GM19438 (cell line): Measurements from ENCODE around the gene CCDC92.
"Not testable (repeated sequence)": the region's sequence is repeated elsewhere in the genome, so short reads cannot be mapped to it uniquely, and the experiment has no call there.

Experiments
- ATAC-seq: cut with Tn5 transposase; IDR thresholded peaks from one replicate; pipeline ENCODE4 v1.9.1; 2021; ENCODE audit warnings: low read depth; ENCODE audit not compliant: unreplicated experiment

The CCDC92 gene

DNA sequence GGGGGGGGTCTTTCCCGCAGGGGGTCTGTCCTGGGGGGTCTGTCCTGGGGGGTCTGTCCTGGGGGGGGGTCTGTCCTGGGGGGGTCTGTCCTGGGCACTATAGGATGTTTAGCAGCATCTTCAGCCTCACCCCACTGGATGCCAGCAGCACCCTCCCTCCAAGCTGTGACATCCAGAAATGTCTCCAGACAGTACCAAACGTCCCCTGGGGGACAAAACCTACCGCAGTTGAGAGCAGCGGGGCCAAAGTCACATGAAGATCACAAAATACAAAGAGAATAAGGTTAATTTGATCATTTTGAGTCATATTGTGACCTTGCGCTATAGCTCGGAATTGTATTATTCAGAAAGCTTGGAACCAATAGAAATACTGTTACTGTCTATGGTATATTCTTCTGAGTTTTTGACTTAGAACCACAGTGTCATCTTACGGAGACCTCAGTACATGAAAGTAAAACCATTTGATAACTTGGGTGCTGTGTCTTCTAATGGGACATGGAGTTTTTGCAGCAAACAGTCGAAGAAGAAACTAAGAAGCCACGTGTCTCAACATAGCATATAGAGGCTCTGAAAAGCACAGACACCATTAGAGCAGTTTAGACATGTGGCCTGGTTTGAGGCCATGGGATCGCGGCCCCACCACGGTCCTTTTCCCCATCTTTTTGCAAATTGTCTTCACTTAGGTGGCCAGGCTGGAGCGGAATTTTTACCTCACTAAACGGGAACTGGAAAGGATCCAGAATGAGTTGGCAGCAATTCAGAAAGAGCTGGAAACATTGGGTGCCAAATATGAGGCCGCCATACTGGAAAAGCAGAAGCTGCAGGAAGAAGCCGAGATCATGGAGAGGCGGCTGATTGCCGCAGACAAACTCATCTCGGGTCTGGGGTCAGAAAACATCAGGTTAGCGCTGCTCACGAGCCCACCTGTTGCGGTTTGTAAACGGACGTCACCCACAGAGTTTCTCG lies 59.9 kb downstream of the CCDC92 start:
- no peak for ATAC-seq

DNA sequence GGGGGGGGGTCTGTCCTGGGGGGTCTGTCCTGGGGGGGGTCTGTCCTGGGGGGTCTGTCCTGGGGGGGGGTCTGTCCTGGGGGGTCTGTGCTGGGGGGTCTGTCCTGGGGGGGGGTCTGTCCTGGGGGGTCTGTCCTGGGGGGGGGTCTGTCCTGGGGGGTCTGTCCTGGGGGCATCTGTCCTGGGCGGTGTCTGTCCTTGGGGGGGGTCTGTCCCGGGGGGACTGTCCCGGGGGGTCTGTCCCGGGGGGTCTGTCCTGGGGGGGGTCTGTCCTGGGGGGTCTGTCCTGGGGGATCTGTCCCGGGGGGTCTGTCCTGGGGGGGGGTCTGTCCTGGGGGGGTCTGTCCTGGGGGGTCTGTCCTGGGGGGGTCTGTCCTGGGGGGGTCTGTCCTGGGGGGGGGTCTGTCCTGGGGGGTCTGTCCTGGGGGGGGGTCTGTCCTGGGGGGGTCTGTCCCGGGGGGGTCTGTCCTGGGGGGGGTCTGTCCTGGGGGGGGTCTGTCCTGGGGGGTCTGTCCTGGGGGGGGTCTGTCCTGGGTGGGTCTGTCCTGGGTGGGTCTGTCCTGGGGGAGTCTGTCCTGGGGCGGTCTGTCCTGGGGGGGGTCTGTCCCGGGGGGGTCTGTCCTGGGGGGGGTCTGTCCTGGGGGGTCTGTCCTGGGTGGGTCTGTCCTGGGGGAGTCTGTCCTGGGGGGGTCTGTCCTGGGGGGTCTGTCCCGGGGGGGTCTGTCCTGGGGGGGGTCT lies 60.8 kb downstream of the CCDC92 start:
- not testable (repeated sequence) for ATAC-seq

DNA sequence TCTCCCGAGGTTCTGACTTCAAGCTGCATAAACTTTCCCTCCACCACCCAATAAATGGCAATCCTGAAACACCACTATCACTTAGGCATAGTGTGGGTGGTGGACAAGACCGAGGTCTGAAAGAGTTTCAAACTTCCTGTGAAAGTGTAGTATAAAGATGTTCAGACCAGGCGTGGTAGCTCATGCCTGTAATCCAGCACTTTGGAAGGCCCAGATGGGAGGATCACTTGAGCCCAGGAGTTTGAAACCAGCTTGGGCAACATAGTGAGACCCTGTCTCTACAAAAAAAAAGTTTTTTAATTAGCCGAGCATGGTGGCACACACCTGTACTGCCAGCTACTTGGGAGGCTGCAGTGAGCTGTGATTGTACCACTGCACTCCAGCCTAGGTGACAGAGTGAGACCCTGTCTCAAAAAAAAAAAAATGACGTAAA lies 61.9 kb downstream of the CCDC92 start:
- ATAC-seq = no peak

DNA sequence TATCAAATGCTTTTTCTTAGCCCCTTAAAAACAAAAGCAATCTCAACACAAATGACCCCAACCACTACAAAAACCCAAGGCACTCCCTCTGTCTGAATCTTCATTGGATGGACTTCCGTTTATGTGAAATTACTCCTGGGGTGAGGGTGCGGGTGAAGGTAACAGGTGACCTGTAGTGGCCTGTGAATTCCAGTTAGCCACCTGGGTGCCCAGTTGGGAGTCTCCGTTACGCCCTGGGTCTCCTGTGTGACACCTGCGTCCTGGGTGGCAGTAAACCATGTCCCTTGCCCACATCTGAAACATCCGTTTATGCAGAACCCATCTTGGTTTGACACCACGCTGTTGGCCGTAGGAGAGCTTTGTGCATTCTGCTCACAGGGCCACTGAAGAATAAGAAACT lies 62.6 kb downstream of the CCDC92 start:
- ATAC-seq = no peak

DNA sequence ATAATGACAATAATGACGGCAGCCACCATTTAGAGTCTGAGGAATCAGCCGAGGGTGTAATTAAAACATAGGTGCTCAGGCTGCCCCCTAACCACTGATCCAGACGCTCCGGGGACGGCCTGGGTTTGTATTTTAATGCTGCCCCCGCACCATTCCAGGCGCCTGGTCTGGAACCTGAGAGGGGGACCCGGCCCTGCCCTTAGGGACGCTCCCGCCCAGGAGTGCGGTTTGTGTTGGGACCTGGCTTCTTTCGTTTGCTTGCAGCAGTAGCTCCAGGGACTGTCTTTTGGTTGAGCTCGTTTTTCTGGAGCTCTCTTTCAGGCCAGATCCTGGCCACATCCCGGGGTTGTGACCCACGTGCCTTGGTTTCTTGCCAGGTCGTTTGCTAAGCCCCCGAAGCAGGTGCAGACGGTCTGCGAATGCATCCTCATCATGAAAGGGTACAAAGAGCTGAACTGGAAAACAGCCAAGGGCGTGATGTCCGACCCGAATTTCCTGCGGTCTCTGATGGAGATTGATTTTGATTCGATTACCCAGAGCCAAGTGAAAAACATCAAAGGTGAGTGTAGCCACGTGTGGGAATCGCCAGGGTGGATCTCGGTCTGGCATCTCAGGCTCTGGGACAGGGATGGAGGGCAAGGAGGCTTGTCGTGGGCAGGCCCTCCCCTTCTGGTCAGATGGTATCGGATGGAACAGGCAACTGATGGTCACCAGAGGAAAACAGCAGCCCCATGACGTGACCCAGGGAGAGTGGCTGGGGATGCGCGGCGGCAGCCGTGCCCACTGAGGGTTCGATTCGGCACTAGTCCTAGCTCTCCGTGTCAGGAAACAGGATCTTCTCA lies 63.5 kb downstream of the CCDC92 start:
- no peak for ATAC-seq

DNA sequence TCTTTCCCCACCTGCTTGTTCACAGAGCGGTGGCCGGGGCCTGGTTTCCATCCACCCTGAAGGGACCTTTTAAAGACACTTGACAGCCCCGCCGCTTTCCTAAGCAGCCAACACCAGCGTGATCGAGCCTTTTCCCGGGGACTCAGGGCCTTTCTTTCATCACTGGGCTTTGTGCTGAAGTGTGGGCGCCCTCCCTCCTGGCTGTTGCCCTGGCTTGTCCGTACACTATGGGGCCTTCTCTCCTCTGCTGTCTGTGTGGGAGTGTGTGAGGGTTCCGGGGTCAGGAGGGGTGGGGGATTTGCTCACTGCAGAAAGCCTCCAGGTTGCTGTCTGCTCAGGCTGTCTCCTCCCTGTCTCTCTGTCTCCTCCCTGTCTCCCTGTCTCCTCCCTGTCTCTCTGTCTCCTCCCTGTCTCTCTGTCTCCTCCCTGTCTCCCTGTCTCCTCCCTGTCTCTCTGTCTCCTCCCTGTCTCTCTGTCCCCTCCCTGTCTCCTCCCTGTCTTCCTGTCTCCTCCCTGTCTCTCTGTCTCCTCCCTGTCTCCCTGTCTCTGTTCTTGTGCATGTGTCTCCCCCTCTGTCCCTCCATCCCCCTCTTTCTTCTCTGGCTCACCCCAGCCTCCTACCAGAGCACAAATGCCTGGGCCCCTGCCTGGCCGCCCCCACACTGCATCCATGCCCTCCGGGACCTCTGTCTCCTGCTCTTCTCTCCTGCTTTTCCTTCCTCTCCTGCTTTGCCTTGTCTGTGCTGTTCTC lies 64.7 kb downstream of the CCDC92 start:
- ATAC-seq = no peak

GRCh38 chr12:123906711-123907420 lies 65.8 kb downstream of the CCDC92 start:
- ATAC-seq = no peak

GRCh38 chr12:123905319-123905925 lies 67.2 kb downstream of the CCDC92 start:
- ATAC-seq = no peak

DNA sequence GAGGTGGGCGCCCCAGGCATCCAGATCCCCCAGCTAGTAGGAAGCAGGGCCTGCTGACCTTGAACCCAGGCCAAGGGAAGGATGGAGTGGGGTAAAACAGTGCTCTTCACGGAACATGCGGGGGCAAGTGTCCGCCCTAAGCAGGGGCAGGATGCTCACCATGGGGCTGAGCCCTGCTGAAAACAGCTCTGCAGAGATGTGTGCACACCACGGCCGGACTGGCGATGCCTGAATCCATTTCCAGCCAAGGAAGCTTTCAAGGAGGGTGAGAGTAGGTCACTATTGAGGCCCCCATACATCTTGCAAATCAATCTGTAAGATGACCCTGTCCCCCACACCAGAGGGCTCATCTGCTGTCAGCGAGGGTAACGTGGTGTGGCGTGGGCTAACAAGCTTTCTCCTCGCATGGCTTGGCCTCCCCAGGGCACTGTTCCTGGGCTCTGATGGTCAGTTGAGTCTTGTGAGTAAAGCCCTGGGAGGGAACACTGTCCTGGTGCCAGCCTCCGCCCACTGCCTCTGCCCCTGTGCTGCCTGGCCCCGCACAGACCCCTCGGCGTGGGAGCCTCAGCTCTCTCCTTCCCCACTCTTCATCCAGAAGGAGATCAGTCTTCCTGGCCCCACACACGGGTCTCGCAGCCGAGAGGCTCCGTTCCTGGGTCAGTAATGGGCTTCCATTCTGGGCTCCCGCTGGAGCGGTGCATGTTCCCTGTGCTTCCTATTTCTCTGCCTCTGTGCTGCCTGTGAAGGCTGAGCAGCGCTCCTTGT lies 69.1 kb downstream of the CCDC92 start:
- ATAC-seq = no peak

GRCh38 chr12:123902821-123903220 lies 69.8 kb downstream of the CCDC92 start:
- ATAC-seq = no peak

DNA sequence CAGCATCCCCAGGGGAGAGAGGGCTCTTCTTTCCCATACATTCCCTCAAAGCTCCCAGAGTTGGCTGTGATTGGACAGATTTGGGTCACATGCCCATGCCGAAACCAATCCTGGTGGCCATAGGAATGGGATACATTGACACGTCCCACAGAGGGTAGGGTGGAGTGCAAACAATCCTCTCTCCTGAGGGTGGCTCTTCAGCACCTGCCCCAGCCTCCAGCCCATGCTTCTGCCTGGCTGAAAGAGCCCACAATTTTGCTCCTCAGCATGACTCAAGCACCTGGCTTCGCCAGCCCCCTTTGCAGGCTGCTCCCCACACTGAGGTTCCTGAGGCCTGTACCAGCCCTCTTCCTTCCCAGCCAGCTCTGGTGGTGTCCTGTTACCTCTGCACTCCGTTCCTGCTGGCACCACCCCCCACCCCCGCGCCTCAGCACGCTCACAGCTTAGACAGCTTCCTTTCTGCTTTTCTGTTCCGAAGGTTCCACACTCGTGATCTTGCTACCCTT lies 71.7 kb downstream of the CCDC92 start:
- no peak for ATAC-seq

- no peak for ATAC-seq
Observed at GRCh38 chr12:123899368-123899767, 73.3 kb downstream of the CCDC92 start.

DNA sequence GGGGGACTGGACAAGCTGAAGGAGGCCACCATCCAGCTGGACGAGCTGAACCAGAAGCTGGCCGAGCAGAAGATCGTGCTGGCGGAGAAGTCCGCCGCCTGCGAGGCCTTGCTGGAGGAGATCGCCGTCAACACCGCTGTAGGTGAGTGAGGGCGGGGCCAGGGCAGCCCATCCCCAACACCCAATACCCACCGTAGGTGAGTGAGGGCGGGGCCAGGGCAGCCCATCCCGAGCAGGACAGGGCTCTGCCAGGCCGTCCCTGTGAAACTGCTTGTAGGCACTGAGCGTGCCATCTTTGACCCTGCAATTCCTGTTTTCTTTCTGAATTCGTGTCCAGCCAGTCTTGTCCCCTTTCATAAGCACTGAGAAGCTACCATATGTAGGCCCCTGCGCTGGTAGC lies 74.0 kb downstream of the CCDC92 start:
- no peak for ATAC-seq

GRCh38 chr12:123897221-123897620 lies 75.4 kb downstream of the CCDC92 start:
- no peak for ATAC-seq

DNA sequence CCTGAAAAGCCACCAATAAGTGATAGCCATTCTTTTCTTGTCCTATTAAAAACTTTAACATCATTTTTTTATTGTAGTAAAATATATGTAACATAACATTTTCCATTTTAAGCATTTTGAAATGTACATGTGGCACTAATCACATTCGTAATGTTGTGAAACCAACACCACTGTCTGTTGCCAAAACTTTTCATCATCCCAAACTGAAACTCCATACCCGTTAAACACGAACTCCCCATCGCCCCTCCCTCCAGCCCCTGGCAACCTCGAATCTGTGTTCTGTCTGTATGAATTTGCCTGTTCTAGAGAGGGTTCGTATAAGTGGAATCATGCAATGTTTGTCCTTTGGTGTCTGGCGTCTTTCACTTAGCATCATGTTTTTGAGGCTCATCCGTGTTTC lies 75.9 kb downstream of the CCDC92 start:
- no peak for ATAC-seq

- no peak for ATAC-seq
Observed at GRCh38 chr12:123895451-123895850, 77.2 kb downstream of the CCDC92 start.

GRCh38 chr12:123894823-123895345 lies 77.7 kb downstream of the CCDC92 start:
- ATAC-seq = no peak

GRCh38 chr12:123893276-123893675 lies 79.4 kb downstream of the CCDC92 start:
- no peak for ATAC-seq
